ENCODE data around the gene MPRIP. TPM values are rescaled to one million over a fixed set of nuclear protein-coding genes. Genes with fewer than 3 reads are reported as not detected.

Gene MPRIP
- total and polyA plus RNA-seq, 2 donors (not counting 1 experiment from before 2014, with no cell fraction given), result 130 to 299 TPM

DNA sequence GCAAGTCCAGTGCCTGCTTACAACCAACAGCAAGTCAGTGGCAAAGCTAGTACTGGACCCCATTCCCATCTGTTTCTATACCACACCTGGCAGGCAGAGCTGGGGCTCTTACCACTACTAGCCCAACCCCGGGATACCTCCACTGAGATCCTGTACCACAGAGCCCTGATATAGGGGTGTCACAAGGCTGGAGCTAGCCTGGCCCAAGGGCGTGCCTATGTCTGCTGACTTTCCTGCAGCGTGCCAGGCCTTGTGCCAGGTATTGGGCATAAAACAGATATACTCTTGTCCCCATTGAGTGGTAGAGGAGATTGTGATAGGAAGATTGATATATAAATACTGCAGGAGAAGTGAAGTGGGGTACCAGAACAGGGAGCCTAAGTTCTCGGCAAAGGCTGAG, 119.5 kb downstream of the MPRIP start:
- intact Hi-C loops (cut with micrococcal nuclease), result no loop called here
- Histone ChIP-seq H3K4me2 (replicated peaks; ENCODE audit: low read depth, low read length, poor library complexity, severe bottlenecking) (no peak overlapping the region), H3K9ac (ENCODE audit: low read length) (no peak overlapping the region), H2AFZ (ENCODE audit: insufficient read depth, low read depth, low read length, poor library complexity, severe bottlenecking) (no peak overlapping the region), H3K4me1 (ENCODE audit: control insufficient read depth in 2 of 2, insufficient read depth in 2 of 2, low read length in 2 of 2) (no peaks in the 10 kb centered on the region), H3K9me3 (ENCODE audit: control extremely low read depth in 1 of 3, control insufficient read depth in 2 of 3, insufficient read depth in 1 of 3, low read length in 2 of 3) (no peaks in the 10 kb centered on the region), H3K27ac (ENCODE audit: low read length in 2 of 2) (no peak overlapping the region), H3K79me2 (ENCODE audit: control insufficient read depth, insufficient read depth, low read length) (no peaks in the 10 kb centered on the region), H3K36me3 (replicated peaks in 1 of 2; ENCODE audit: control extremely low read depth in 1 of 2, control insufficient read depth in 1 of 2, extremely low read depth in 1 of 2, insufficient read depth in 2 of 2, low read length in 1 of 2) (peaks cover 1 to 88% of the 10 kb centered on the region in 2 experiments), H3K4me3 (ENCODE audit: control extremely low read depth in 1 of 5, extremely low read depth in 1 of 5, insufficient read depth in 1 of 5, low read depth in 2 of 5, low read length in 4 of 5) (no peak overlapping the region), H4K20me1 (ENCODE audit: control insufficient read depth, insufficient read depth, low read length, poor library complexity, severe bottlenecking) (no peaks in the 10 kb centered on the region), H3K27me3 (replicated peaks in 1 of 4; ENCODE audit: control extremely low read depth in 1 of 4, control insufficient read depth in 3 of 4, insufficient read depth in 4 of 4, low read length in 3 of 4) (no peaks in the 10 kb centered on the region)
- ATAC-seq (ENCODE audit: low read depth) (no peak), DNase-seq (no peak)
- no peak overlapping the region for H3K27ac Mint-ChIP-seq
- TF ChIP-seq, protein P1, sequence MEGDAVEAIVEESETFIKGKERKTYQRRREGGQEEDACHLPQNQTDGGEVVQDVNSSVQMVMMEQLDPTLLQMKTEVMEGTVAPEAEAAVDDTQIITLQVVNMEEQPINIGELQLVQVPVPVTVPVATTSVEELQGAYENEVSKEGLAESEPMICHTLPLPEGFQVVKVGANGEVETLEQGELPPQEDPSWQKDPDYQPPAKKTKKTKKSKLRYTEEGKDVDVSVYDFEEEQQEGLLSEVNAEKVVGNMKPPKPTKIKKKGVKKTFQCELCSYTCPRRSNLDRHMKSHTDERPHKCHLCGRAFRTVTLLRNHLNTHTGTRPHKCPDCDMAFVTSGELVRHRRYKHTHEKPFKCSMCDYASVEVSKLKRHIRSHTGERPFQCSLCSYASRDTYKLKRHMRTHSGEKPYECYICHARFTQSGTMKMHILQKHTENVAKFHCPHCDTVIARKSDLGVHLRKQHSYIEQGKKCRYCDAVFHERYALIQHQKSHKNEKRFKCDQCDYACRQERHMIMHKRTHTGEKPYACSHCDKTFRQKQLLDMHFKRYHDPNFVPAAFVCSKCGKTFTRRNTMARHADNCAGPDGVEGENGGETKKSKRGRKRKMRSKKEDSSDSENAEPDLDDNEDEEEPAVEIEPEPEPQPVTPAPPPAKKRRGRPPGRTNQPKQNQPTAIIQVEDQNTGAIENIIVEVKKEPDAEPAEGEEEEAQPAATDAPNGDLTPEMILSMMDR (IDR thresholded peaks at IDR 0.05), result no peak
- TF ChIP-seq EZH2 (IDR thresholded peaks at IDR 0.05; ENCODE audit: borderline replicate concordance, insufficient read depth, low read depth, low read length, poor library complexity, severe bottlenecking), result no peak
- no peaks in the 10 kb centered on the region for H3K27me3 Mint-ChIP-seq
- ChIA-PET POLR2A (no interaction called here), CTCF (no interaction called here)
- H3K4me3 Mint-ChIP-seq, result no peak overlapping the region
- no peaks in the 10 kb centered on the region for H3K9me3 Mint-ChIP-seq (ENCODE audit: insufficient read depth)
- 100% methylated on average over 2 of the region's 4 CpGs for WGBS (ENCODE audit: insufficient coverage)
- no peaks in the 10 kb centered on the region for H3K4me1 Mint-ChIP-seq

DNA sequence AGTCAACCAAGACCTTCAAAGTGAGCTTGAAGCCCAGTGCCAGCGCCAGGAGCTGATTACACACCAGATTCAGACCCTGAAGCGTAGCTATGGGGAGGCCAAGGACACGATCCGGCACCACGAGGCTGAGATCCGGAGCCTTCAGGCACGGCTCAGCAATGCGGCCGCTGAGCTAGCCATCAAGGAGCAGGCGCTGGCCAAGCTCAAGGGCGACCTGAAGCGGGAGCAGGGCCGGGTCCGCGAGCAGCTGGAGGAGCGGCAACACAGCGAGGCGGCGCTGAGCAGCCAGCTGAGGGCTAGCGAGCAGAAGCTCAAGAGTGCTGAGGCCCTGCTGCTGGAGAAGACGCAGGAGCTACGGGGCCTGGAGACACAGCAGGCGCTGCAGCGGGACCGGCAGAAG, 121.9 kb downstream of the MPRIP start:
- Mint-ChIP-seq H3K4me1 (no peaks in the 10 kb centered on the region), H3K4me3 (no peak overlapping the region), H3K9me3 (ENCODE audit: insufficient read depth) (no peaks in the 10 kb centered on the region), H3K27ac (no peak overlapping the region), H3K27me3 (no peaks in the 10 kb centered on the region)
- Histone ChIP-seq H3K4me3 (ENCODE audit: control extremely low read depth in 1 of 5, extremely low read depth in 1 of 5, insufficient read depth in 1 of 5, low read depth in 2 of 5, low read length in 4 of 5) (no peak overlapping the region), H3K9ac (ENCODE audit: low read length) (no peak overlapping the region), H3K27me3 (replicated peaks in 1 of 4; ENCODE audit: control extremely low read depth in 1 of 4, control insufficient read depth in 3 of 4, insufficient read depth in 4 of 4, low read length in 3 of 4) (no peaks in the 10 kb centered on the region), H3K36me3 (replicated peaks in 1 of 2; ENCODE audit: control extremely low read depth in 1 of 2, control insufficient read depth in 1 of 2, extremely low read depth in 1 of 2, insufficient read depth in 2 of 2, low read length in 1 of 2) (peaks cover 1 to 83% of the 10 kb centered on the region in 2 experiments), H3K79me2 (ENCODE audit: control insufficient read depth, insufficient read depth, low read length) (no peaks in the 10 kb centered on the region), H3K4me2 (replicated peaks; ENCODE audit: low read depth, low read length, poor library complexity, severe bottlenecking) (no peak overlapping the region), H4K20me1 (ENCODE audit: control insufficient read depth, insufficient read depth, low read length, poor library complexity, severe bottlenecking) (no peaks in the 10 kb centered on the region), H2AFZ (ENCODE audit: insufficient read depth, low read depth, low read length, poor library complexity, severe bottlenecking) (no peak overlapping the region), H3K4me1 (ENCODE audit: control insufficient read depth in 2 of 2, insufficient read depth in 2 of 2, low read length in 2 of 2) (no peaks in the 10 kb centered on the region), H3K9me3 (ENCODE audit: control extremely low read depth in 1 of 3, control insufficient read depth in 2 of 3, insufficient read depth in 1 of 3, low read length in 2 of 3) (no peaks in the 10 kb centered on the region), H3K27ac (ENCODE audit: low read length in 2 of 2) (no peak overlapping the region)
- CTCF ChIA-PET, result interaction anchor here (0.7 kb wide), 2 partner anchors 28 to 248 kb away, joined by 3 read pairs; no protein-coding TSS in a partner anchor
- ATAC-seq (ENCODE audit: low read depth) (no peak), DNase-seq (no peak)
- POLR2A ChIA-PET, result no interaction called here
- TF ChIP-seq EZH2 (IDR thresholded peaks at IDR 0.05; ENCODE audit: borderline replicate concordance, insufficient read depth, low read depth, low read length, poor library complexity, severe bottlenecking), result no peak
- TF ChIP-seq, protein P1 (IDR thresholded peaks at IDR 0.05), result no peak
- 98% methylated on average over 25 of the region's 25 CpGs for WGBS (ENCODE audit: insufficient coverage)
- intact Hi-C loops (cut with micrococcal nuclease), result no loop called here
